HG03354 (cell line): ENCODE data around the gene CNNM2.
A peak's percentile ranks its signal among the peaks of the same experiment; 100 is the strongest.

Experiments
- ATAC-seq: cut with Tn5 transposase; IDR thresholded peaks from one replicate; pipeline ENCODE4 v1.9.1; 2021; ENCODE audit warnings: mild to moderate bottlenecking; ENCODE audit not compliant: unreplicated experiment, poor library complexity, severe bottlenecking

The CNNM2 gene

DNA sequence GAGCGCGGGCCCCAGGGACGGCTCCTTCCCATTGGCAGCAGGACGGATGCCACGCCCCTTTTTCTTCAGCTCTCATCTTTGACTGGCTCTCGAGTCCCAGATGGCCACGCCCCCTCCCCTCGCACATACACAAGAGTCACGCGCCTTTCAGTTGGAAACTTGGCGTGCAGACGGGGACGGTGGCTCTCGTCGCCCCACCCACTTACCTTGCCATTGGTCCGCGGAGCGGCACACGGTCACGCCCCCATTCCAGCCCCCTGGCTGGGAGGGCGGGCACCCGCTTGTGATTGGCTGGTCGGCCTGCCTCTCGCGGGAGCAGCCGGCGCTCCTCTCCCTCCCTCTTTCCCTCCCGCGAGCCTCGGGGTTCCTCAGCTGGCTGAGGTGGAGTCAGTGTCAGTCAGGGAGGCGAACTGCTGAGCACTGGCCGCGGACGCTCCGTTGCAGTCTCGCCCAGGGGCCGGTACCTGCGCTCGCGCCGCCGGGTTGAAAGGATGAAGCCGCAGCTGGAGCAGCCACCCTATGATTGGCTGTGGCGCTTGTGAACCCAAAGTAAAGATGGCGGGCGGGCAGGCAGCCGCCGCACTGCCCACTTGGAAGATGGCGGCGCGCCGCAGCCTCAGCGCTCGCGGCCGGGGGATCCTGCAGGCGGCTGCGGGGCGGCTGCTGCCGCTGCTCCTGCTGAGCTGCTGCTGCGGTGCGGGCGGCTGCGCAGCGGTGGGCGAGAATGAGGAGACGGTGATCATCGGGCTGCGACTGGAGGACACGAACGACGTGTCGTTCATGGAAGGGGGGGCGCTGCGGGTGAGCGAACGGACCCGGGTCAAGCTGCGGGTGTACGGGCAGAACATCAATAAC, at the start of gene CNNM2:
Gene CNNM2 (plus strand): TSS at position 333 of the 855 bp plus-strand sequence. CDS start 187 bp downstream, at position 520.
- peak; percentile 87 for ATAC-seq

- ATAC-seq, result no peak
Measured at GRCh38 chr10:102868911-102869257, 49.2 kb upstream of the CNNM2 start.

GRCh38 chr10:102869258-102870198, 48.6 kb upstream of the CNNM2 start, which contains the start of gene AS3MT:
Gene AS3MT (plus strand): TSS chr10:102869470. CDS start chr10:102869593, 123 bp downstream.
- no peak for ATAC-seq

DNA sequence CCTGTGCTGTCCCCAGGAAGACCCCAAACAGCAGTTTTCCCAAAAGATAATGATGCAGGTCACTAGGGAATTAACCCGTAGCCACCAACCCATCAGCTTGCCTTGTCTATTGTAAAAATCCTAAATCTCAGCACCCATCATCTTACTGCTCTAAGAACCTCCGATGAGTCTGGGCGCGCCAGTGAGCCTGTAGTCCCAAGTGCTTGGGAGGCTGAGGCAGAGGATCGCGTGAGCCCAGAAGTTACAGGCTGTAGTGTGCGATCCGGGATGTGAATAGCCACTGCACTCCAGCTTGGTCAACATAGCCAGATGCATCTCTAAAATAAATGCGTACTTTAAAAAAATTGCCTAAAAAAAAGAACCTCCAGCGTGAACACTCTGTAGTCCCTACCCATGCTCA, 47.9 kb upstream of the CNNM2 start:
- no peak for ATAC-seq

DNA sequence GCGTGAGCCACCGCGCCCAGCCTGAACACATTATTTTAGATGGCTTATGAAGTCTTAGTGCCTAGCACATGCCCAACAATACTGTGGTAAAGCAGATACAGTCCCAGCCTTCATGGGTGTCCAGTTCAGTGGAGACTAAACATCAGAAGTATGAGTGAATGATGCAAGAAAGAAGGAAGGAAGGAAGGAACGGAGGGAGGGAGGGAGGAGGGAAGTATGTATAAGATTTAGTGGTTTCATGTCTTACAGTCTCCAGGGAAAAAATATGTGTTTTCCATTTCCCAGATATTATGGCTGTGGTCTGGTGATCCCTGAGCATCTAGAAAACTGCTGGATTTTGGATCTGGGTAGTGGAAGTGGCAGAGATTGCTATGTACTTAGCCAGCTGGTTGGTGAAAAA, 45.9 kb upstream of the CNNM2 start:
- no peak for ATAC-seq

DNA sequence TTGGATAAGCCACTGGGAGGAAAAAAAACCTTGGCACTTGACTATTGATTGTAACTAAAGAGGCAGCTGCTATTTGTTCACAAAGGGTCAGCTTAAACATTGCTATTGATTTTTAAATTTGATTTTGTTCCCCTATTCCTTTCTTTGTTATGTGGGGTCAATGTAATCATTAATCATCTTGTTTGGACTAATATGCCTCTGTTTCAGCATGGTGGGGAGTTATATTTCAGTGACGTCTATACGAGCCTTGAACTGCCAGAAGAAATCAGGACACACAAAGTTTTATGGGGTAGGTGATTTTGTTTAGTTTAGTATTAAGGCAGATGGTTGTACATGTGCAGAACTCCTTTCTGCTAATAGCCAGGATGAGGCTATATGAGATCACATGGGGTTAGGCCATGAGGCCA, 41.3 kb upstream of the CNNM2 start:
- no peak for ATAC-seq

DNA sequence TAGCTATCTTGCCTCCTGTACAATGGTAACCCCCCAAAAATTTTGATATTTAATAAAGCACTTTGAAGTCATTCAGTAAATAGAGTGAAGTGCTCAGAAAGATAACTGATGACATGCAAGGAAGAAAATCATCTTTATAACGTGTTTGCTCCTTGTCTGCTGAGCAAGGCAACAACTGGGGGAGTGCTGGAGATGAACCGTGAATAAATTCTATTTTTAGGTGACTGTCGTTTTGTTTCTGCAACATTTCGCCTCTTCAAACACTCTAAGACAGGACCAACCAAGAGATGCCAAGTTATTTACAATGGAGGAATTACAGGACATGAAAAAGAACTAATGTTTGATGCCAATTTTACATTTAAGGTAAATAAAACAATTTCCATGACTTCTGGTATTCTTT, 39.5 kb upstream of the CNNM2 start:
- ATAC-seq, result no peak

DNA sequence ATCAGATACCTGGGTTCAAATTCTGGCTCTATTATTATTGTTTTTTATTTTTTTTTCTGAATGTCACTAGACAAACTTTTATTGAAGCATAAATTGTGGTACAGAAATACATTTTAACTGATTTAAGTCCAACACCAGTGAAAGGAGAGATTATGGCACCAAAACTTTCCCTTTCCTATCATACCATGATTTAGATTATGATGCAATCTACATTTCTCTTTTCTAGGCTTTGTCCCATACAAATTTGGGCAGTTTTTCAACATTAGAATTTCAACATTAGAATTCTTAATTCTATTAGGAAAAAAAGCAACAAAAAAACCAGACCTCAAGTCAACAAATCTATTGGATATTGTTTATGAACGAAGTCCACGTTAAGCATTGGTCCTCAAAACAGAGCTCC, 37.8 kb upstream of the CNNM2 start:
- ATAC-seq, result no peak

GRCh38 chr10:102888048-102888447, 30.0 kb upstream of the CNNM2 start:
- no peak for ATAC-seq

DNA sequence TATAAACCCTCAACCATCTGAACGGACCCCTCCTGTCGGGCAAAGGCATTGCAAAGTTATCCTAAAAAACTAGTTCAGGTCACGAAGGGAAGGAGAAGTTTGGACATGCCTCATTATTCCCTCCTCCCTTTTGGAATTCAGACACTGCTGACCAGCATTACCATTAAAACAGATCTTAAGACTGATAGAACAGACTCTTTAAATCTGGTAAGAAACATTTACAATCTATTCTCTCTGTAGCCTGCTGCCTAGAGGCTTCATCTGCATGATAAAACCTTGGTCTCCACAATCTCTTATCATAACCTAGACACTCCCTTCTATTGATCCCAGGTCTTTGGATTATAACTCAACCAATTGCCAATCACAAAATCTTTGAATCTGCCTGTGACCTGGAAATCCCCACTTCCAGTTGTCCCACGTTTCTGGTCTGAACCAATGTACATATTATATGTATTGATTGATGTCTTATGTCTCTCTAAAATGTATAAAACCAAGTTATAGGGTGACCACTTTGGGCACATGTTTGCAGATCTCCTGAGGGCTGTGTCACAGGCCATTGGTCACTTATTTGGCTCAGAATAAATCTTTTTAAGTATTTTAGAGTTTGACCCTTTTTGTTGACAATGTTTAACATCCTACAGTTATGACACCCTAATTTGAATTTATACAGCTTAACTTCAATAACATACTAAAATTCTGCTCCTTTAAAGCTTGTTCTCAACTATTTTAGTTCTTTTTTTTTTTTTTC, 23.5 kb upstream of the CNNM2 start:
- no peak for ATAC-seq

DNA sequence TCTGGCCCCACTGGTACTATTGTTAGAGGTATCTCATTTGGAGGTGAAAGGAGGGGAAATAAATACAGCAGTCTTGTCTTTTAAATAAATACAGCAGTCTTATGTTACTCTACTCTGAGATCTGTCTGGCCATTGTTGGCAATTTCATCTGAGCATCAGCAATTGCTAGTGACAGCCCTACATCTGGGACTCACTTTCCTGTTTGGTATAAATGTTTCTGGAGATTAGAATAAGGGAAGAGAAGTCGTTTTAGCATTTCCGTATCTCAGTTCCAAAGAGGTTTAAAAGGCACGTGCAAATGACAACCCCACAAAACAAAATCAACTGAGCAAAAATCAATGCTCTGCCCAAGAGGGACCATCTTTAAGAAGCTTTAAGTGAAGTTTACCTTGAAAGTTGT, 18.1 kb upstream of the CNNM2 start:
- no peak for ATAC-seq

GRCh38 chr10:102904346-102904745, 13.7 kb upstream of the CNNM2 start:
- ATAC-seq, result no peak

GRCh38 chr10:102906507-102906906, 11.6 kb upstream of the CNNM2 start:
- no peak for ATAC-seq

- ATAC-seq, result no peak
Measured at GRCh38 chr10:102914781-102915180, 3.3 kb upstream of the CNNM2 start.

DNA sequence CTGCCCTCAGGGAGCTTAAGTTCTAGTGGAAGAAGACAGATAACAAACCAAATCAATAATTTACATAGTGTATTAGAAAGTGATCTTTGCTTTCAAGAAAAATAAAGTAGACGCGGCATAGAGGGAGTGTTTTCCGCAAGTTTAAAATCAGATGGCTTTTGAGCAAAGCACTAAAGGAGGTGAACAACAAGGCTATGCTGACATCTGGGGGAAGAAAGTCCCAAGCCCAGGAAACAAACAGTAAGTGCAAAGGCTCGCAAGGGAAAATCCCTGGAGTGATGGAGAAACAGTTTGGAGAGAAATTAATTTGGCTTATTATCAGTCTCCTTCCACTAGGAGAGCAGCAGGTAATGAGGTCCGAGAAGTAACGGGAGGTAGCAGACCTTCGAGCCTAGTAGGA, 1.9 kb upstream of the CNNM2 start:
- ATAC-seq, result no peak

- peak; percentile 48 for ATAC-seq
Measured at GRCh38 chr10:102917314-102917961, 656 bp upstream of the CNNM2 start.

GRCh38 chr10:102918817-102919245, 737 bp downstream of the CNNM2 start:
- ATAC-seq, result peak; percentile 4

DNA sequence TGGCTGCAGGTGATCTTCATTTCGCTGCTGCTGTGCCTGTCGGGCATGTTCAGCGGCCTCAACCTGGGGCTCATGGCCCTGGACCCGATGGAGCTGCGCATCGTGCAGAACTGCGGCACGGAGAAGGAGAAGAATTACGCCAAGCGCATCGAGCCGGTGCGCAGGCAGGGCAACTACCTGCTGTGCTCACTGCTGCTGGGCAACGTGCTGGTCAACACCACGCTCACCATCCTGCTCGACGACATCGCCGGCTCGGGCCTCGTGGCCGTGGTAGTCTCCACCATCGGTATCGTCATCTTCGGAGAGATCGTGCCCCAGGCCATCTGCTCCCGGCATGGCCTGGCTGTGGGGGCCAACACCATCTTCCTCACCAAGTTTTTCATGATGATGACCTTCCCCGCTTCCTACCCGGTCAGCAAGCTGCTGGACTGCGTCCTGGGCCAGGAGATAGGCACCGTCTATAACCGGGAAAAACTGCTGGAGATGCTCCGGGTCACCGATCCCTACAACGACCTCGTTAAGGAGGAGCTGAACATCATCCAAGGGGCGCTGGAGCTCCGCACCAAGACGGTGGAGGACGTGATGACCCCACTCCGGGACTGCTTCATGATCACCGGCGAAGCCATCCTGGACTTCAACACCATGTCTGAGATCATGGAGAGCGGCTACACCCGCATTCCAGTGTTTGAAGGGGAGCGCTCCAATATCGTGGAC, 1.3 kb downstream of the CNNM2 start:
- no peak for ATAC-seq
